Right ventricle myocardium inferior (tissue), 1 donor: ENCODE measurements around the gene NAT16. TPM values are rescaled to one million over a fixed set of nuclear protein-coding genes. Genes with fewer than 3 reads are reported as not detected.
"Not testable (repeated sequence)": the region's sequence is repeated elsewhere in the genome, so short reads cannot be mapped to it uniquely, and the experiment has no call there.

Experiments used
- ATAC-seq: fragments of 200-7000 bp; cut with Tn5 transposase; one replicate; pipeline ENCODE4 v1.9.1; 2020; ENCODE audit warnings: mild to moderate bottlenecking, moderate library complexity
- DNase-seq: peaks from one replicate; pipeline ENCODE4 v3.0.0; 2021; ENCODE audit errors: missing footprints
- intact Hi-C: fragments of 100-400 bp; cut with DNase I; formaldehyde crosslinking; loops from one replicate; pipeline ENCODE4 v1.11.0; 2022
- total RNA-seq: library from RNA; stranded (reverse); fragmentation: NEBNext Ultra II Directional; extraction: Animal tissue kit (Norgen Biotek cat#: 25700); gene quantifications from one replicate; pipeline ENCODE4 v1.2.1, GENCODE V29; 2021
- donor health status: DM: no; HTN: yes; CAD: no; lungs with severe emphysema.

NAT16 gene
- total RNA-seq, 1 donor from 2014 or later: not detected

DNA sequence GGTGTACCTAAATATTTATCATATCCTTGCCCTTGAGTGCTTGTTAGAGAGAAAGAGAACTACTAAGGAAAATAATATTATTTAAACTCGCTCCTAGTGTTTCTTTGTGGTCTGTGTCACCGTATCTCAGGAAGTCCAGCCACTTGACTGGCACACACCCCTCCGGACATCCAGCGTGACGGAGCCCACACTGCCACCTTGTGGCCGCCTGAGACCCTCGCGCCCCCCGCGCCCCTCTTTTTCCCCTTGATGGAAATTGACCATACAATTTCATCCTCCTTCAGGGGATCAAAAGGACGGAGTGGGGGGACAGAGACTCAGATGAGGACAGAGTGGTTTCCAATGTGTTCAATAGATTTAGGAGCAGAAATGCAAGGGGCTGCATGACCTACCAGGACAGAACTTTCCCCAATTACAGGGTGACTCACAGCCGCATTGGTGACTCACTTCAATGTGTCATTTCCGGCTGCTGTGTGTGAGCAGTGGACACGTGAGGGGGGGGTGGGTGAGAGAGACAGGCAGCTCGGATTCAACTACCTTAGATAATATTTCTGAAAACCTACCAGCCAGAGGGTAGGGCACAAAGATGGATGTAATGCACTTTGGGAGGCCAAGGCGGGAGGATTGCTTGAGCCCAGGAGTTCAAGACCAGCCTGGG lies 41.8 kb downstream of the NAT16 start:
- ATAC-seq (peak; percentile 83), DNase-seq (no peak)
- intact Hi-C loops: loop anchor here (1.0 kb wide), 1 partner anchor 43 kb away; no protein-coding TSS in a partner anchor

DNA sequence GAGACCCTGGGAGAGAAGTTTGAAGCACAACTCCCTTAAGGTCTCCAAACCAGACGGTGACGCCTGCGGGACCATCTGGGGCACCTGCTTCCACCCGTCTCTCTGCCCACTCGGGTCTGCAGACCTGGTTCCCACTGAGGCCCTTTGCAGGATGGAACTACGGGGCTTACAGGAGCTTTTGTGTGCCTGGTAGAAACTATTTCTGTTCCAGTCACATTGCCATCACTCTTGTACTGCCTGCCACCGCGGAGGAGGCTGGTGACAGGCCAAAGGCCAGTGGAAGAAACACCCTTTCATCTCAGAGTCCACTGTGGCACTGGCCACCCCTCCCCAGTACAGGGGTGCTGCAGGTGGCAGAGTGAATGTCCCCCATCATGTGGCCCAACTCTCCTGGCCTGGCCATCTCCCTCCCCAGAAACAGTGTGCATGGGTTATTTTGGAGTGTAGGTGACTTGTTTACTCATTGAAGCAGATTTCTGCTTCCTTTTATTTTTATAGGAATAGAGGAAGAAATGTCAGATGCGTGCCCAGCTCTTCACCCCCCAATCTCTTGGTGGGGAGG lies 42.4 kb downstream of the NAT16 start:
- intact Hi-C loops: loop anchor here (1.0 kb wide), 1 partner anchor 42 kb away; no protein-coding TSS in a partner anchor
- no peak for ATAC-seq
- no peak for DNase-seq

DNA sequence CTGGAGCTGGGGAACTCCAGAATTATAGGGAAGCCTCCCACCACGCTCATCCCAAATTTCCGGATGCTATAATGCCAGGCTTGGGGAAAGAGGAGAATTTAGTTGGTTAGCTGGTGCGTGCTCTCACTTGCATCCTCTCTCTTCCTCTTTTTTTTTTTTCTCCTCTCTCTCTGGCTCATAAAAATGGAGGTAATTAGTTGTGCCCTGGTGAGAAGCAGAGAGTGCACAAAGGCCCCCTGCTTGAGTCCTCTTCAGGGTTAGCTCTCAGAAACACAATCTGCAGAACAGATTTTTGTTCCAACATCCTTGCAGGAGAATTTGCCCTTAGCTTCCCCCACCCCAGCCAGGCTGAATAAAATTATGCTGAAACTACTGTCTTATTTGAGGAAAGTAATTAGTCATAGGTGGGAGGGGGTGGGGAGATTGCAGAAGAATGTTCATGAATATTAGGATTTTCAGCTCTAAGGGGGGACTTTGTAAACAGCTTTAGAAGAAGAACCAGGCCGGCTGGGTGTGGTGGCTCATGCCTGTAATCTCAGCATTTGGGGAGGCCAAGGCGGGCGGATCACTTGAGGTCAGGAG lies 45.6 kb downstream of the NAT16 start:
- no peak for ATAC-seq
- intact Hi-C loops: no loop called here
- DNase-seq: no peak

DNA sequence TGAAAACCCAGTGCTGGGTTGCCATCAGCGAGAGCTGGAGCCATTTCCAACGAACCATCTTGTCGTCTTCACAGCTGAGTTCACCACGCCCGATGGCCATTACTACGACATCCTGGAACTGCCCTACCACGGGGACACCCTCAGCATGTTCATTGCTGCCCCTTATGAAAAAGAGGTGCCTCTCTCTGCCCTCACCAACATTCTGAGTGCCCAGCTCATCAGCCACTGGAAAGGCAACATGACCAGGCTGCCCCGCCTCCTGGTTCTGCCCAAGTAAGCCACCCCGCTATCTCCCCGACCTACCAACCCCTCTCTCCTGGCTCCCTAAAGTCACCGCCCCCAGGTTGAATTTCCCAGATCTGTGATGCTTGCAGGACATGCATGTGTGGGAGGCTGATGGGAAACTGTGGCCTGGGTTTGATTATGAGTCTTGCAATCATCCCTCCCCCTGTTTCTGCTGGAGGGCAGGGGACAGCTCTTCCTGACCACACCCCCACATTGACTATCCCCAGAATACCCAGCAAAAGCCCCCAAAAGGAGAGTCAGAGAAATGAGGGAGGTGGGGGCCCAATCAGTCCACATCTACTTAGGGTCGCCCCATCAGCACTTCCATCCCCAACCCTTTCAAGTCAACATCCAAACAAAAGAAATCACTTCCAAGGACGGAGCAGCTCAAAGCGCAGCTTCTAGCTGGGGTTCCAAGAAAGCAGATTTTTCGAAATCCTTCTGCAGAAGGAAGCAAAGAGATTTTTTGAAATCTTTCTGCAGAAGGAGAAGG lies 46.3 kb downstream of the NAT16 start:
- DNase-seq (no peak), ATAC-seq (no peak)
- intact Hi-C loops: no loop called here

DNA sequence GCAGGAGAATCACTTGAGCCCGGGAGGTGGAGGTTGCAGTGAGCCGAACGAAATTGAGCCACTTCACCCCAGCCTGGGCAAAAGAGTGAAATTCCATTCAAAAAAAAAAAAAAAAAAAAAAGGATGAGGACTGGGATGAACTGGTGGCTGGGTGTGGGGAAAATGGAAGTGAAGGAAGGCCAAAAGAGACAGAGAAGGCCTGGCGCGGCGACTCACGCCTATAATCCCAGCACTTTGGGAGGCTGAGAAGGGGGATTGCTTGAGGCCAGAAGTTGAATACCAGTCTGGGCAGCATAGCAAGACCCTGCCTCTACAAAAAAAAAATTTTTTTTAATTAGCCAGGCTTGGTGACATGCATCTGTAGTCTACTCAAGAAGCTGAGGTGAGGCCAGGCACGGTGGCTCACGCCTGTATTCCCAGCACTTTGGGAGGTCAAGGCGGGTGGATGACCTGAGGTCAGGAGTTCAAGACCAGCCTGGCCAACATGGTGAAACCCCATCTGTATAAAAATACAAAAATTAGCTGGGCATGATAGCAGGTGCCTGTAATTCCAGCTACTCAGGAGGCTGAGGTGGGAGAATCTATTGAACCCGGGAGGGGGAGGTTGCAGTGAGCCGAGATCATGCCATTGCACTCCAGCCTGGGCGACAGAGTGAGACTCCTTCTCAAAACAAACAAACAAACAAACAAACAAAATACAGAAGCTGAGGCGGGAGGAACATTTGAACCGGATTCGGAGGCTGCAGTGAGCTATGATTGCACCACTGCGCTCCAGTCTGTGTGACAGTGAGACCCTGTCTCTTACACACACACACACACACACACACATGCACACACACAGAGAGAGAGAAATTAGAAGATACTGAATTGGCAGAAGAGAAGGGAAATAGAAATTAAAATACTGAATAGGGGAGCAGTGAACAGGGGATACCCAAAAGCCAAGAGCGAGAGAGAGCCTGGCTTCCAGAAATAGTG lies 47.2 kb downstream of the NAT16 start:
- intact Hi-C loops, DNase-seq, ATAC-seq: not testable (repeated sequence)

DNA sequence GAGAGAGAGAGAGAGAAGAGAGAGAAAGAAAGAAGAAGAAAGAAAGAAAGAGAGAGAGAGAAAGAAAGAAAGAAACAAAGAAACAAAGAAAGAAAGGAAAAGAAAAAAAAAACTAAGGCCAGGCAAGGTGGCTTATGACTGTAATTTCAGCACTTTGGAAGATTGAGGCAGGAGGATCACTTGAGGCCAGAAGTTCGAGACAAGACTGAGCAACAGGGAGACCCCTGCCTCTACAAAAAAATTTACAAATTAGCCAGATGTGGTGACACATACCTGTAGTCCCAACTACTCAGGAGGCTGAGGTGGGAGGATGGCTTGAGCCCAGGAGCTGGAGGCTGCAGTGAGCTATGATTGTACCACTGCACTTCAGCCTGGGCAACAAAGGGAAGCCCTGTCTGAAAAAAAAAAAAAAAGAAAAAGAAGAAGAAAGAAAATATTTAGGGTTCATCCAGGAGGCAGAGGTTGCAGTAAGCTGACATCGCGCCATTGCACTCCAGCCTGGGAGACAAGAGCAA lies 50.4 kb downstream of the NAT16 start:
- intact Hi-C loops: no loop called here
- ATAC-seq (no peak), DNase-seq (no peak)

DNA sequence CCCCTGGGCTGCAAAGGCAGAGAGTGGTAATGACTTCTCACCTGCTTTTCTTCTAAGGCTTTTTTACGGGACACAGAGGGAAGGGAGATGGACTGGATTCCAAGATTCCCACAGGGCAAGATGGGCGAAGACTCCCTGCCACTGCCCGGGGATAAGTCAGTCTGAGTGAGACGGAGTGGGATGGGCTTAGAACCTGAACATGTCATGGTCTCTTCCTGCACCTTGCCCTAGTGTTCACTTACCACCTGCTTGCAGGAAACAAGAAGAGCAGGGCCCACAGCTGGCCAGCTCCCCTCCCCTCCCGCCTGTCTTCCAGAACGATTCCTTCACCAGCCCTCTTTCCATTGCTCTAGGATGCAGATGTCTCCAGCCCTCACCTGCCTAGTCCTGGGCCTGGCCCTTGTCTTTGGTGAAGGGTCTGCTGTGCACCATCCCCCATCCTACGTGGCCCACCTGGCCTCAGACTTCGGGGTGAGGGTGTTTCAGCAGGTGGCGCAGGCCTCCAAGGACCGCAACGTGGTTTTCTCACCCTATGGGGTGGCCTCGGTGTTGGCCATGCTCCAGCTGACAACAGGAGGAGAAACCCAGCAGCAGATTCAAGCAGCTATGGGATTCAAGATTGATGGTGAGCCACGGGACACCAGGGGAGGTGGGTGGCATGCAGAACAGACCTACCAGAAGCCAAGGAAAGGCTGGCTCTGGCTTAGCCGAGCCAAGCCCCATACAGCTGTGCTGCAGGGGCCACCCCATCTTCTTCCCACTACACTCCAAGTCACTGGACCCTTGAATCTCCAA lies 51.9 kb downstream of the NAT16 start:
- ATAC-seq (no peak), DNase-seq (no peak)
- intact Hi-C loops: no loop called here

DNA sequence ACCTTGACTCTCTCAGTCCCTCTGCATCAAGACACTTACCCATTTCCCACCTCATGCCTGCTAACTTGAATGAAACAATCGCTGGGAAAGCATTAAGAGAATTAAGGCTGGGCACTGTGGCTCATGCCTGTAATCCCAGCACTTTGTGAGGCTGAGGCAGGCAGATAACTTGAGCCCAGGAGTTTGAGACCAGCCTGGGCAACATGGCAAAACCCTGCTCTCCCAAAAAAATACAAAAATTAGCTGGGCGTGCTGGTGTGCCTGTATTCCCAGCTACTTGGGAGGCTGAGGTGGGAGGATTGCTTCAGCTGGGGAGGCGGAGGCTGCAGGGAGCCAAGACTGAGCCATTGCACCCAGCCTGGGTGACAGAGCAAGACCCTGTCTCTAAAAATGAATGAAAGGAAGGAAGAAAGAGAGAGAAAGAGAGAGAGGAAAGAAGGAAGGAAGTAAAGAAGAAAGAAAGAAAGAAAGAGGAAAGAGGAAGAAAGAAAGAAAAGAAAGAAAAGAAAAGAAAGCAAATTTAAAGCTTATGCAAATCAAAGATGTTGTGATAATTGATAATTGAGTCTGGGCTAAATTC lies 52.5 kb downstream of the NAT16 start:
- intact Hi-C loops: no loop called here
- ATAC-seq: no peak
- DNase-seq: no peak

DNA sequence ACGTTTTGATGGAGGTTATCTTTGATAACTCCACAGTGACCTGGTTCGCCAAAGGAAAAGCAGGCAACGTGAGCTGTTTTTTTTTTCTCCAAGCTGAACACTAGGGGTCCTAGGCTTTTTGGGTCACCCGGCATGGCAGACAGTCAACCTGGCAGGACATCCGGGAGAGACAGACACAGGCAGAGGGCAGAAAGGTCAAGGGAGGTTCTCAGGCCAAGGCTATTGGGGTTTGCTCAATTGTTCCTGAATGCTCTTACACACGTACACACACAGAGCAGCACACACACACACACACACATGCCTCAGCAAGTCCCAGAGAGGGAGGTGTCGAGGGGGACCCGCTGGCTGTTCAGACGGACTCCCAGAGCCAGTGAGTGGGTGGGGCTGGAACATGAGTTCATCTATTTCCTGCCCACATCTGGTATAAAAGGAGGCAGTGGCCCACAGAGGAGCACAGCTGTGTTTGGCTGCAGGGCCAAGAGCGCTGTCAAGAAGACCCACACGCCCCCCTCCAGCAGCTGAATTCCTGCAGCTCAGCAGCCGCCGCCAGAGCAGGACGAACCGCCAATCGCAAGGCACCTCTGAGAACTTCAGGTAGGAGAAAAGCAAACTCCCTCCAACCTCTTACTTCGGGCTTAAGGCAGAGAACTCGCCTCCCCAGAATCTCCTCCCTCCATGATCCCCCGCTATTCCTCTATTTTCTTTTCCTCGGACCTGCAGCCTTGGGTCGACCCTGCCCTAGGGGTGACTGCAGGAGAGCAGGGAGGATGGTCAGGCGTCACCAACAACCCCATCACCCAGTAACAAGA lies 53.2 kb downstream of the NAT16 start, which contains the start of gene SERPINE1:
Gene SERPINE1, plus strand, starts transcription at position 454 of the 809 bp plus-strand sequence. CDS start 1,290 bp downstream, outside the sequence.
- ATAC-seq (peak; percentile 93), DNase-seq (peak; percentile 89)
- intact Hi-C loops: no loop called here

DNA sequence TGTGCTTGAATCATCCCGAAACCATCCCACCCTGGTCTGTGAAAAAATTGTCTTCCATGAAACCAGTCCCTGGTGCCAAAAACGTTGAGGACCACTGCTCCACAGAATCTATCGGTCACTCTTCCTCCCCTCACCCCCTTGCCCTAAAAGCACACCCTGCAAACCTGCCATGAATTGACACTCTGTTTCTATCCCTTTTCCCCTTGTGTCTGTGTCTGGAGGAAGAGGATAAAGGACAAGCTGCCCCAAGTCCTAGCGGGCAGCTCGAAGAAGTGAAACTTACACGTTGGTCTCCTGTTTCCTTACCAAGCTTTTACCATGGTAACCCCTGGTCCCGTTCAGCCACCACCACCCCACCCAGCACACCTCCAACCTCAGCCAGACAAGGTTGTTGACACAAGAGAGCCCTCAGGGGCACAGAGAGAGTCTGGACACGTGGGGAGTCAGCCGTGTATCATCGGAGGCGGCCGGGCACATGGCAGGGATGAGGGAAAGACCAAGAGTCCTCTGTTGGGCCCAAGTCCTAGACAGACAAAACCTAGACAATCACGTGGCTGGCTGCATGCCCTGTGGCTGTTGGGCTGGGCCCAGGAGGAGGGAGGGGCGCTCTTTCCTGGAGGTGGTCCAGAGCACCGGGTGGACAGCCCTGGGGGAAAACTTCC lies 54.0 kb downstream of the NAT16 start:
- intact Hi-C loops: no loop called here
- ATAC-seq: peak; percentile 44

DNA sequence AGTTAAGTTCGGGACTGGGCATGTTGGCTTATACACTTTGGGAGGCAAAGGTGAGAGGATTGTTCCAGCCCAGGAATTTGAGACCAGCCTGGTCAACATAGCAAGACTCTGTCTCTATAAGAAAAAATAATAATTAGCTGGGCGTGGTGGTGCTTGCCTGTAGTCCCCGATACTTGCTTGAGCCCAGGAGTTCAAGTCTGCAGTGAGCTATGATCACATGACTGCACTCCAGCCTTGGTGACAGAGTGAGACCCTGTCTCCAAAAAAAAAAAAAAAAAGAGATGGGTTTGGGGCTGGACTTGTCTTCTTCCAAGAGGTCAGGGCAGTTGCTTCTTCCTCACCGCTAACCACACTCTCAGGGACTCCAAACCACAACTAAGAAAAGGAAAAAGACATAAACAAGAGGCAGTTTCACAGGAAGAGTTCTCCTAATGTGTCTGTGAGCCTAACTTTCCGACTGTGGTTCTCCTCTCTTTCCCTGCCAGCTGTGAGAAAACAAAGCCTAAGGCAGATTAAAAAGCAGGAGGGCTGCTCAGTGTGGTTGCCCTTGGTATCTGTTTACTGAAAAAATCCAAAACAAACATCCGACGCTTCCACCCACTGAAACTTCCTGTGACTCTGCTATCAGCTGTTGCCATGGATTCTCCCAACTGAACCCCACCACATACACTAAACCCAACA lies 55.6 kb downstream of the NAT16 start:
- DNase-seq: no peak
- intact Hi-C loops: no loop called here

More for the DNA sequence above, 54.0 kb downstream of the NAT16 start:
- no peak for DNase-seq

DNA sequence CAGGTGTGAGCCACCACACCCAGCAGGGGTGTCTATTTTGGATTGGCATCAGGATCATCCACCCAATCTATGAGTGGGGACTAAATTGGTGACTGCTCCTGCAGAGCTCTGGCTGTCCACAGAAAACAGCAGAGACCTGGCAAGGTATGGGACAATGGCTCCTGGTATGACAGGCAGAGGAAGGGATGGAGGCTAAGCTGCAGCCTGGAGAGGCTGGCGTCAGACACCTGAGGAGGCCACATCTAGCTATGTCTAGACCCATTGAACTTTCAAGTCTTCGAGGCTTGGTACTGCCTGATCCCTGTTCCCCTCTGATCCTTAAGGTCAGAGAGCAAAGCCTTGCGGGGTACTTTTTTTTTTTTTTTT lies 56.4 kb downstream of the NAT16 start:
- DNase-seq (no peak), ATAC-seq (no peak)
- intact Hi-C loops: no loop called here

More for the DNA sequence above, 55.6 kb downstream of the NAT16 start:
- ATAC-seq: no peak

DNA sequence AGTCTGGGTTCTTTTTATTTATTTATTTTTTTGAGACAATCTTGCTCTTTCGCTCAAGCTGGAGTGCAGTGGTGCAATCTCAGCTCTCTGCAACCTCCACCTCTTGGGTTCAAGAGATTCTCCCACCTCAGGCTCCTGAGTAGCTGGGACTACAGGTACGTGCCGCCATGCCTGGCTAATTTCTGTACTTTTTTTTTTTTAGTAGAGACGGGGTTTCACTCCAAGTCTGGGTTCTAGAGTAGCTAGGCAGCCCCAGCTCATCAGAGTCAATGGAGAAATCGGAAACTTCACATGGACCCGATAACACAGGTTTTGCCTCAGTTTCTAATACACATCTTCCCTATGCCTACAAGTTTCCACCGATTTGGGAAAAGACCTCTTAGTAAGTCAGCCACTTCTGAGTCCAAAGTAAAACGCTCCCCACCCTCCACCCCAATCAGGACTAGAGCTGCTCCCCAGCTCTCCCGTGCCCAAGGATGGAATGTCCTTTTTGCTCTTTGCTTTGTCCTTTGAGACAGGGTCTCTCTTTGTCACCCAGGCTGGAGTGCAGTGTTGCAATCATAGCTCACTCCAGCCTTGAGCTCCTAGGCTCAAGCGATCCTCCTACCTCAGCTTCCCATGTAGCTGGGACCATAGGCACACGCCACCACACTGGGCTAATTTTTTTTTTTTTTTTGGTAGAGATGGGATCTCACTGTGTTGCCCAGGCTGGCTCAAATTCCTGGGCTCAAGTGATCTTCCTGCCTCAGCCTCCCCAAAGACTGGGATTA lies 57.0 kb downstream of the NAT16 start:
- ATAC-seq (no peak), DNase-seq (no peak)
- intact Hi-C loops: no loop called here
